WTC11 (cell line): ENCODE measurements around the gene IPCEF1.

ENCODE experiments used
- AFF4 ChIP-seq: sonication (generic); formaldehyde crosslinking; IDR thresholded peaks from 2 replicates; pipeline ENCODE4 v1.8.1; 2023; ENCODE audit warnings: mild to moderate bottlenecking, missing genetic modification reagents, borderline replicate concordance
- CDX4 ChIP-seq: fragments of 250-450 bp; sonication (Bioruptor Pico); IDR thresholded peaks from 2 replicates; pipeline ENCODE4 v1.9.0; 2021; ENCODE audit warnings: moderate library complexity, mild to moderate bottlenecking, inconsistent platforms, borderline replicate concordance
- CTCF ChIP-seq: fragments of 200-600 bp; IDR thresholded peaks from 2 replicates; pipeline ENCODE4 v1.8.0; 2022; ENCODE audit warnings: antibody characterized with exemption
- E2F1 ChIP-seq: sonication (generic); formaldehyde crosslinking; IDR thresholded peaks from 2 replicates; pipeline ENCODE4 v1.8.0; 2022; ENCODE audit warnings: mild to moderate bottlenecking, missing genetic modification reagents
- ELF4 ChIP-seq: sonication (generic); formaldehyde crosslinking; IDR thresholded peaks from 2 replicates; pipeline ENCODE4 v1.8.1; 2022; ENCODE audit warnings: low read depth, mild to moderate bottlenecking, moderate library complexity, missing genetic modification reagents
- FOXJ3 ChIP-seq: sonication (generic); formaldehyde crosslinking; IDR thresholded peaks from 2 replicates; pipeline ENCODE4 v1.9.0; 2021; ENCODE audit warnings: missing genetic modification reagents, mild to moderate bottlenecking, borderline replicate concordance
- FOXP1 ChIP-seq: sonication (generic); formaldehyde crosslinking; IDR thresholded peaks from 2 replicates; pipeline ENCODE4 v1.8.0; 2022; ENCODE audit warnings: missing genetic modification reagents, mild to moderate bottlenecking, moderate library complexity, borderline replicate concordance
- IRF1 ChIP-seq: sonication (generic); formaldehyde crosslinking; IDR thresholded peaks from 2 replicates; pipeline ENCODE4 v1.8.0; 2023; ENCODE audit warnings: missing genetic modification reagents
- KAT7 ChIP-seq: sonication (generic); formaldehyde crosslinking; IDR thresholded peaks from 2 replicates; pipeline ENCODE4 v1.8.1; 2023; ENCODE audit warnings: missing genetic modification reagents, mild to moderate bottlenecking, borderline replicate concordance
- MLX ChIP-seq: sonication (generic); formaldehyde crosslinking; IDR thresholded peaks from 2 replicates; pipeline ENCODE4 v1.8.1; 2023; ENCODE audit warnings: mild to moderate bottlenecking, missing genetic modification reagents, moderate library complexity
- NR1H2 ChIP-seq: sonication (generic); formaldehyde crosslinking; IDR thresholded peaks from 2 replicates; pipeline ENCODE4 v1.9.0; 2021; ENCODE audit warnings: mild to moderate bottlenecking, moderate library complexity, missing genetic modification reagents
- NR3C1 ChIP-seq: sonication (generic); formaldehyde crosslinking; conservative IDR thresholded peaks from 2 replicates; pipeline ENCODE4 v1.8.1; 2023; ENCODE audit warnings: low read depth, mild to moderate bottlenecking, missing genetic modification reagents
- ZNF219 ChIP-seq: sonication (generic); formaldehyde crosslinking; IDR thresholded peaks from 2 replicates; pipeline ENCODE4 v1.8.0; 2023; ENCODE audit warnings: missing genetic modification reagents, mild to moderate bottlenecking, borderline replicate concordance

GRCh38 chr6:154356113-154356512 lies 490 bp downstream of the IPCEF1 start:
- TF ChIP-seq AFF4 (CRISPR knock-in tag) (no peak), CTCF (no peak), ZNF219 (no peak), FOXP1 (no peak), KAT7 (CRISPR knock-in tag) (no peak), NR1H2 (no peak), ELF4 (no peak), NR3C1 (CRISPR knock-in tag) (no peak), E2F1 (CRISPR knock-in tag) (no peak), FOXJ3 (CRISPR knock-in tag) (no peak), CDX4 (CRISPR knock-in tag) (no peak), IRF1 (no peak), MLX (CRISPR knock-in tag) (no peak)
